Activated naive CD8-positive, alpha-beta T cell treated with anti-CD3 and anti-CD28 coated beads, Interleukin-2, amount 50 U/mL, for 24 hours (primary cell): ENCODE results near the gene ERVFRD-1.
"Not testable (repeated sequence)": the region's sequence is repeated elsewhere in the genome, so short reads cannot be mapped to it uniquely, and the experiment has no call there.

Source experiments
- ATAC-seq: fragments of 150-1000 bp; cut with Tn5 transposase; one replicate; pipeline ENCODE4 v1.10.0; 2021
- DNase-seq: peaks from one replicate; pipeline ENCODE4 v3.0.0; 2021
- H3K27ac Mint-ChIP-seq: one replicate; pipeline ENCODE4 v1.8.0; 2021; ENCODE audit warnings: mild to moderate bottlenecking, mixed read lengths
- H3K27me3 Mint-ChIP-seq: one replicate; pipeline ENCODE4 v1.8.0; 2021; ENCODE audit warnings: mixed read lengths
- H3K36me3 Mint-ChIP-seq: one replicate; pipeline ENCODE4 v1.8.0; 2021; ENCODE audit warnings: low read depth, mixed read lengths
- H3K4me1 Mint-ChIP-seq: one replicate; pipeline ENCODE4 v1.8.0; 2021; ENCODE audit warnings: mixed read lengths
- H3K4me3 Mint-ChIP-seq: one replicate; pipeline ENCODE4 v1.8.0; 2021; ENCODE audit warnings: mild to moderate bottlenecking, moderate library complexity, mixed read lengths
- H3K9me3 Mint-ChIP-seq: one replicate; pipeline ENCODE4 v1.8.0; 2021; ENCODE audit warnings: mixed read lengths

ERVFRD-1 gene

DNA sequence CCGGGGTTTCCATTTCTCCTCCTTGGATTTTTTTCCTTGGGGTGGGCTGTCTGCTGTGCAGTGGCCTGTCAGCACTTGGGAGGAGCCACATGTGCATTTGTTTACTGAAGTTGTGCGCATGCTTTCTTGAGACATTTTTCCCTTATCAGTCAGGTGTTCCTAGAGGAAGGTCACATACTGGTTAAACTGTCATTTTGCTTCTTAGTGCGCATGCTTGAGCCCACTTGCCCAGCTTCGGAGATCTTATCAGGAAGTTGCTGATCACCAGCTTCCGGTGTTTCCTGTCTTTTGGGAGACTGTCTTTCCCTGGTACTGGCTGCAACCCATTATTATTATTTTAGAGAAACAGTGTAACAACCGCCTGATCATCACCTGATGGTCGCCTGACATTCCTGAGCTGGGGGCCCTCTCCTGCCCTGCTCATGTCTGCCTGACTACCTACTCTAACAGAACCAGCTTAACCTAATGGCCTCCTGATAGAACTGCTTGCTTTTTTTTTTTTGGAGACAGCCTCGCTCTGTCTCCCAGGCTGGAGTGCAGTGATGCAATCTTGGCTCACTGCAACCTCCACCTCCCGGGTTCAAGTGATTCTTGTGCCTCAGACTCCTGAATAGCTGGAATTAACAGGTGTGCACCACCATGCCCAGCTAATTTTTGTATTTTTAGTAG lies 378 bp upstream of the ERVFRD-1 start:
- H3K9me3 Mint-ChIP-seq, result no peaks in the 10 kb centered on the region
- DNase-seq, result no peak

DNA sequence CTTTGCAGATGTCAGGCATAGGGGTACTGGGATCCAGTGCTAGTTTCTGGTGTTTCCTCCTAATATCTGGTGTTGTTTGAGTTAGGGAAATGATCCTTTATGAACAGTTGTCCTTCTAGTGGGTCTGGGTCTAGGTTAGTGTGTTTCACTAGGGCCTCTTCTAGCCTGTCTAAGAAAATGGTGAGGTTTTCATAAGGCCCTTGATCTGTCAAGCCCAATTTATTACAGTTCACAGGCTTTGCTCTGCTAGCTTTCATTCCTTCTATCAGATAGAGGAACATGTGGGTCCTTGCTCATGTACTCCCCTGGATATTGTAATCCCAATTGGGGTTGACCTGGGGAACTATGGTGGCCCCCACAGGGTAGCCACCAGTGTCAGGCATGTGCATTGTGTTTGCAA lies 2.8 kb downstream of the ERVFRD-1 start:
- Mint-ChIP-seq H3K4me1 (peaks cover 21% of the 10 kb centered on the region), H3K36me3 (peaks cover 4% of the 10 kb centered on the region), H3K27me3 (no peaks in the 10 kb centered on the region), H3K27ac (no peak overlapping the region), H3K9me3 (peaks cover 4% of the 10 kb centered on the region), H3K4me3 (no peak overlapping the region)
- ATAC-seq (no peak), DNase-seq (no peak)

More for the DNA sequence above, 378 bp upstream of the ERVFRD-1 start:
- H3K36me3 Mint-ChIP-seq, result peaks cover 4% of the 10 kb centered on the region
- ATAC-seq, result peak; percentile 31
- no peak overlapping the region for H3K4me3 Mint-ChIP-seq
- no peaks in the 10 kb centered on the region for H3K27me3 Mint-ChIP-seq
- H3K27ac Mint-ChIP-seq, result no peak overlapping the region
- peaks cover 35% of the 10 kb centered on the region for H3K4me1 Mint-ChIP-seq

DNA sequence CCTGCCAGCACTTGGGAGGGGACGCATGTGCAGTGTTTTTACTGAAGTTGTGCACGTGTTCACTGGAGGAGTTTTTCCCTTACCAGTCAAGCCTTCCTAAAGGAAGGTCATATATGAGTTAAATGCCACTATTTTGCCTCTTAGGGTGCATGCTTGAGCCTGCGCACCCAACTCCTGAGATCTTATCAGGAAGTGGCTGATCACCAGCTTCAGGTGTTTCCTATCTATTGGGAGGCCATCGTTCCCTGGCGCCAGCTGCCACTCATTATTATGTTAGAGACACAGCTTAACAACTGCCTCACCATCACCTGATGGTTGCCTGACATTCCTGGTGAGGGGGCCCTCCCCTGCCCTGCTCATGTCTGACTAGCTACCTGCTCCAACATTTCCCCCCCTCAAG lies 8.5 kb downstream of the ERVFRD-1 start:
- Mint-ChIP-seq H3K27ac (no peak overlapping the region), H3K4me1 (peaks cover 5% of the 10 kb centered on the region), H3K9me3 (peaks cover 9% of the 10 kb centered on the region), H3K4me3 (no peak overlapping the region), H3K36me3 (peaks cover 35% of the 10 kb centered on the region), H3K27me3 (no peaks in the 10 kb centered on the region)
- DNase-seq (no peak), ATAC-seq (no peak)

DNA sequence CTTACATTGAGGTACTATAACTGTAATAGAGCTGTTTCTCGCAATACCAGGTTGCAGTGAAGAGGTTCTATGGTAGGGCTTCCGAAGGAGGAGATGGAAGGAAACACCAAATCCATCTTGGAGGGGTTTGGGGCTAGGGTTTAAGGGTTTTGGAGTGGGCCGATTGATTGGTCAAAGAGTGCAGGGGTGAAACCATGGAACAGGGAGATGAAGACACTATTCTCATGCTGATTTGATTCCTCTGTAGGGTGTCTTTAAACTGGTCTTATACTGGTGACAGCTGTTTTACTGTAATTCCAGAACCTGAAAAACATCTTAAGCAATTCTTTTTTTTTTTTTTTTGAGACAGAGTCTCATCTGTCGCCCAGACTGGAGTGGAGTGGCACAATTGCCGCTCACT lies 10.1 kb downstream of the ERVFRD-1 start:
- H3K9me3 Mint-ChIP-seq, result peaks cover 9% of the 10 kb centered on the region
- DNase-seq (no peak), ATAC-seq (no peak)
- H3K27me3 Mint-ChIP-seq, result no peaks in the 10 kb centered on the region
- peaks cover 7% of the 10 kb centered on the region for H3K4me1 Mint-ChIP-seq
- H3K27ac Mint-ChIP-seq, result no peak overlapping the region
- H3K36me3 Mint-ChIP-seq, result peaks cover 38% of the 10 kb centered on the region
- no peak overlapping the region for H3K4me3 Mint-ChIP-seq

DNA sequence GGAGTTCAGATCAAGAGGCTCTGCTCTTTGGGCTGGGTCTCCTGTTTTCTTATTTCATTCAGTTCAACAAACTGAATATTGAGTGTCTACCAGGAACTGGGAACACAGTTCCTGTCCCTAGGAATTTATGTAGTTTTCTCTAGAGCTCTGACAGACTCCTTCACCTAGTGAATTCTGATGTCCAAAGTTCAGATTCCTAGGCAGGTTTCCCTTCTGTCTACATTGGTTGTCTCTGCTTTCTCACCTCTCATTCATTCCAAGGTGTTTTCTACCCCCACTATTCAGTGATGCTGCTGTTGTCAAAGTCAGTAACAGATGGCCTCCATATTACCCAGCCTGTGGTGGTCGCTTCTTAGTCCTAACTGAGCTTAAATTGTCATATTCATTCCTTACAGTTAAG lies 13.5 kb downstream of the ERVFRD-1 start:
- Mint-ChIP-seq H3K36me3 (peaks cover 36% of the 10 kb centered on the region), H3K4me3 (no peak overlapping the region), H3K27me3 (no peaks in the 10 kb centered on the region)

DNA sequence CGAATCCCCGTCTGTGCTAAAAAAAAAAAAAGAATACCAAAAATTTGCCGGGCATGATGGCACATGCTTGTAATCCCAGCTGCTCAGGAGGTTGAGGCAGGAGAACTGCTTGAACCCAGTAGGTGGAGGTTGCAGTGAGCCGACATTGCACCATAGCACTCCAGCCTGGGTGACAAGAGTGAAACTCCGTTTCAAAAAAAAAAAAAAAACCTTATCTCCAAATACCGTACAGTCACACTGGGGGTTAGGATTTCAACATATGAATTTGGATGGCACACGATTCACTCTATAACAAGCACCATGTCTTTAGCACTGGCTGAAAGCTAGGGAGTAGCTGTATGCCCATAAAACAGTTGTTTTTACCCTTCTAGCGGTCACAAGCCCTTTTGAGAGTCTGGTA lies 14.0 kb downstream of the ERVFRD-1 start:
- ATAC-seq, result no peak
- peaks cover 6% of the 10 kb centered on the region for H3K9me3 Mint-ChIP-seq
- no peaks in the 10 kb centered on the region for H3K27me3 Mint-ChIP-seq
- H3K4me1 Mint-ChIP-seq, result peaks cover 31% of the 10 kb centered on the region
- no peak overlapping the region for H3K4me3 Mint-ChIP-seq
- H3K36me3 Mint-ChIP-seq, result peaks cover 32% of the 10 kb centered on the region
- DNase-seq, result no peak
- no peak overlapping the region for H3K27ac Mint-ChIP-seq

More for the DNA sequence above, 13.5 kb downstream of the ERVFRD-1 start:
- ATAC-seq, result no peak
- Mint-ChIP-seq H3K9me3 (peaks cover 6% of the 10 kb centered on the region), H3K4me1 (peaks cover 26% of the 10 kb centered on the region), H3K27ac (no peak overlapping the region)
- no peak for DNase-seq

DNA sequence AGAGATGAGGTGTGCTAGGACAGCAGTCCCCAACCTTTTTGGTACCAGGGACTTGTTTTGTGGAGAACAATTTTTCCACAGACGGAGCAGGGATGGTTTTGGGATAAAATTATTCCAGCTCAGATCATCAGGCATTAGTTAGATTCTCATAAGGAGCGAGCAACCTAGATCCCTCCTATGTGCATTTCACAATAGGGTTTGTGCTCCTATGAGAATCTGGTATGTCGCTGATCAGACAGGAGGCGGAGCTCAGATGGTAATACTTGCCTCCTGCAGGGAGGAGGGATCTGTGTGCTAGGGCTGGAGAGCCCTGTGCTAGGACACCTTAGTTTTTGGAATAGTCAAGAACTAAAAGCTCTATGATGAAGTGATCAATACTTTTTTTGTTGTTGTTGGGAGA lies 15.4 kb downstream of the ERVFRD-1 start:
- H3K27me3 Mint-ChIP-seq, result no peaks in the 10 kb centered on the region
- H3K27ac Mint-ChIP-seq, result no peak overlapping the region
- no peak for ATAC-seq
- DNase-seq, result no peak
- H3K4me1 Mint-ChIP-seq, result peaks cover 32% of the 10 kb centered on the region
- H3K4me3 Mint-ChIP-seq, result peak overlapping the region; percentile 98
- peaks cover 6% of the 10 kb centered on the region for H3K9me3 Mint-ChIP-seq
- peaks cover 25% of the 10 kb centered on the region for H3K36me3 Mint-ChIP-seq

DNA sequence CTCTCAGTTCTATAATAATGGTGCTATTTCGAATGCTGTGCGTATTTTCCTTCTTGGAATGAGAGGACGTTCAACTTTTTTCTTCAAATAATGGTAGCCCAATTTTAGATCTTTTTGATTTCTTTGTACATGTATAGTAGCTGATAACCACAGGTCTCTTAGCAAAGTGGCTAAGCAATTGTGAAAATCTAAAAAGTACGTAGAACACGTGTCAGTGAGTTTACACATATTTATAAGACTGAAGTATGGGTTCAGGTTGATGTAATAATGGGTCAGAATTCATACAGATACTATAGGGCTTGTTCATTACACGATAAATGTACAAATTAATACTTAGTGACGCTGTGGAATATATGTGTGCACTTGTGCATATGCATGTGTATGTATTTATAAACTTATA lies 16.6 kb downstream of the ERVFRD-1 start:
- Mint-ChIP-seq H3K27ac (peak overlapping the region; percentile 97), H3K9me3 (no peaks in the 10 kb centered on the region), H3K4me3 (peak overlapping the region; percentile 98), H3K4me1 (peaks cover 28% of the 10 kb centered on the region), H3K27me3 (no peaks in the 10 kb centered on the region), H3K36me3 (peaks cover 22% of the 10 kb centered on the region)
- ATAC-seq (no peak), DNase-seq (no peak)

DNA sequence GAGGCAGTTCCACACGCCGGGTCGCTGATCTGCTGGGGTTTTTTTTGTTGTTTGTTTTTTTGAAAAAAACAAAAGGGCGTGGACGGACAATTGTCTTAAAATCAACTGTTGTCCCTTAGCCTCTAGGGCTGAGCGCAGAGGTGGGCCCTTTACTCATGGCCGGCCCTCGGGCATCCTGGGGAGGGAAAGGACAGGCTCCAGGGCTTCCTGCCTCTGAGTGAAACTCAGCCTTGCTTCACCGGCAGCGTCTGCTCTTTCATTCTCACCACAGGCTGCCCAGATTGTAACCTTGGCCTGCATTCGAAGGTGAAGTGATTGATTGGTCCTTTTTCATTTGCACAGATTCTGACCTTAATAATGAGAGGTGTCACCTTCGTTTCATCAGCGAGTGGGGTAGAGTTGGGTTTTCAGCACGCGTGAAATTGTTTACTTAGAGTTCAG lies 17.1 kb downstream of the ERVFRD-1 start:
- ATAC-seq, result peak; percentile 37
- Mint-ChIP-seq H3K27ac (peak overlapping the region; percentile 97), H3K27me3 (no peaks in the 10 kb centered on the region), H3K4me1 (peaks cover 28% of the 10 kb centered on the region), H3K4me3 (peak overlapping the region; percentile 98), H3K9me3 (no peaks in the 10 kb centered on the region), H3K36me3 (peaks cover 17% of the 10 kb centered on the region)
- peak; percentile 60 for DNase-seq

DNA sequence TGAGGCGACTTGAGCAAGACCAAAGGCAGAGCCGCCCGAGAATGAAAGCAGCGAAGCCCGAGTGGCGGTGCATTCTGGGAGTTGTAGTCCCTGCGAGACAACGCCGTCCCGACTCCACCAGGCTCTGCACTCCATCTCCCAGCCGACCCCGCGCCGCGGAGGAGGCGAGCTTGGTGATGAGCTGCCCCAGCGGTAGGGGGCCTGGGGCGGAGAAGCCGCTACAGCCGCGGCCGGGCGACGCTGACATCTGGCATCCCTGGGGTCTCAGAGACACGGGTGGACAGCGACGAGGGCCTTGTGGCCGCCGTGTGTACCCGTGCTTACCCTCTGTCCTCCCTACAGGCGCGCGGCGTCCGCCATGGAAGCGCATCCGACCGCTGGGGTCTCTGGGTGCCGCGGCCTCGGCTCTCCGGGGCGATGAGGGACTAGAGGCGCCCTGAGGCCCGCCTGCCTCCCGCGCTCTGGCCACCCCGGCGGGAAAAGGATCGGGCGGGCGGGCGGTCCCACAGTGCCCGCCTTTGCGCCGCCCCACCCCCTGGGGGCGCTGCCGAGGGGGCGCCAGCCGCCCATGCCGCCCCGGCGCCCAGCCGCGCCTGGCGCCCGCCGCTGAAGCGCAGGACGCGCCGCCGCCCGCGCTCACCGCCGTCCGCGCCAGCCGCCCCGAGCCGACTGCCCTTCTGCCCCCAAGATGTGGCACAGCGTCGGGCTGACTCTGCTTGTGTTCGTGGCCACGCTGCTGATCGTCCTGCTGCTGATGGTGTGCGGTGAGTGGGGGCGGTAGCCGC lies 17.7 kb downstream of the ERVFRD-1 start, which contains the start of gene SMIM13:
SMIM13 (plus strand) TSS at position 209 of the 785 bp plus-strand sequence; CDS start at position 689, 480 bp downstream.
- peak; percentile 95 for DNase-seq
- peaks cover 28% of the 10 kb centered on the region for H3K4me1 Mint-ChIP-seq
- no peaks in the 10 kb centered on the region for H3K9me3 Mint-ChIP-seq
- peaks cover 12% of the 10 kb centered on the region for H3K36me3 Mint-ChIP-seq
- peak within 1 kb of the TSS; percentile 98 for H3K4me3 Mint-ChIP-seq
- ATAC-seq, result peak; percentile 97
- no peaks in the 10 kb centered on the region for H3K27me3 Mint-ChIP-seq
- H3K27ac Mint-ChIP-seq, result peak within 1 kb of the TSS; percentile 97

DNA sequence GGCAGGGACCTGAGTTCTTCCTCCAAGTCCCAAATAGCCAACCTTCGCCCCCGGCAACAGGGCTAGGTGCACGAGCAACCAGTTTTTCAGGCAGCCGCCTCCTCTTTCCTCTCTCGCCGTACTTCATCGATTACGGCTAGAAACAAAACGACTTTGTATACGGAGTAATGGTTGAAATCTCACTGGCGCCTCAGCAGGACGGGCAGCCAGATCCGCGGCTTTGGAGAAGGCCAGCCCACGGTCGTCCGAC lies 18.2 kb downstream of the ERVFRD-1 start:
- DNase-seq (no peak), ATAC-seq (peak; percentile 2)
- peaks cover 9% of the 10 kb centered on the region for H3K36me3 Mint-ChIP-seq
- no peaks in the 10 kb centered on the region for H3K27me3 Mint-ChIP-seq
- peaks cover 27% of the 10 kb centered on the region for H3K4me1 Mint-ChIP-seq
- peak overlapping the region; percentile 98 for H3K4me3 Mint-ChIP-seq
- peak overlapping the region; percentile 96 for H3K27ac Mint-ChIP-seq
- no peaks in the 10 kb centered on the region for H3K9me3 Mint-ChIP-seq

DNA sequence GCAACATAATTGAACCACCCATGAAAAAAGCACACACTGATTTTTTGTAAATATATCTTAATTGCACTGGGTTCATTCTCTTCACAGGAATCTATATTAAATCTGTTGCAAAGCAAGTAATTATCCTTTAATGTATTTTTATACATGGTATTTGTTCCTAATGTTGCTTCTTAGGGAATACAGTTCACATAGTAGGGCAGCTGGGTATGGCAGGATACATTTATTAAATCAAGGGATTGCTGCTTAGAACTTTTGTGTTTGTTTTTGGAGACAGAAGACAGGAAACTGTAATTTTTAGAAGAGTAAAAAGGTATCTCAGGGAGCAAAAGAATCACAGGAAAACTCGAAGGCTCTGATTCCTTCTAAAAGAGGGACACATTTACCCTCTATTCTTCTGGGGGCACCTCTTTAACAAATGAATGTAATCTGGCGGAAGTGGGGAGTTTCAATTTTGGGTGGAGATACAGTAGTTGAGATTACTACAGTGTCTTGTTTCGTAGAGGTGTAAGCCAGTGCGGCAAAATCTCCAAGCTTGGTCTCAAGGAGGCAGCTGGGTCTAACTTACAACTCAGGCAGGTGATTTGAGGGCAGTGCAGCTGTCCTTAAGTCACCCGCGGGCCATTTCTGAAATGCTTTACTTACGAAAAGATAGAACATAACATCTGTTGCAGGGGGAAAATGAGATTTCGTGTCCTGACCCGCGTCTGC lies 18.7 kb downstream of the ERVFRD-1 start:
- no peak for ATAC-seq
- no peaks in the 10 kb centered on the region for H3K27me3 Mint-ChIP-seq
- H3K4me3 Mint-ChIP-seq, result peak overlapping the region; percentile 98
- no peak for DNase-seq
- peak overlapping the region; percentile 96 for H3K27ac Mint-ChIP-seq
- H3K36me3 Mint-ChIP-seq, result peaks cover 4% of the 10 kb centered on the region
- no peaks in the 10 kb centered on the region for H3K9me3 Mint-ChIP-seq
- H3K4me1 Mint-ChIP-seq, result peaks cover 27% of the 10 kb centered on the region

DNA sequence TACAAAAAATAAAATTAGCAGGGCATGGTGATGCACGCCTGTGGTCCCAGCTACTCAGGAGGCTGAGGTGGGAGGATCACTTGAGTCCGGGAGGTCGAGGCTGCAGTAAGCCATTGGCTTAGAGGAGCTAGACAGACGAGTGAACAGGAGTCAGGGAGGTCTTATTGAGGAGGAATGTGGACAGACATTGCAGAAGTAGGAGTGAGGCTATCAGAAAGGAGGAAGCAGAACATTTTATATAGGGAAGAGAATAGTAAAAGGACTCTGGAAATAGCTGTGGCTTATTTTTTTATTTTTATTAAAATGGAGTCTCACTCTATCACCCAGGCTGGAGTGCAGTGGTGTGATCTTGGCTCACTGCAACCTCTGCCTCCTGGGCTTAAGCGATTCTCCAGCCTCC lies 20.4 kb downstream of the ERVFRD-1 start:
- not testable (repeated sequence) for H3K27ac Mint-ChIP-seq, H3K9me3 Mint-ChIP-seq, ATAC-seq, H3K4me3 Mint-ChIP-seq, DNase-seq, H3K36me3 Mint-ChIP-seq, H3K27me3 Mint-ChIP-seq
- peaks cover 22% of the 10 kb centered on the region for H3K4me1 Mint-ChIP-seq

DNA sequence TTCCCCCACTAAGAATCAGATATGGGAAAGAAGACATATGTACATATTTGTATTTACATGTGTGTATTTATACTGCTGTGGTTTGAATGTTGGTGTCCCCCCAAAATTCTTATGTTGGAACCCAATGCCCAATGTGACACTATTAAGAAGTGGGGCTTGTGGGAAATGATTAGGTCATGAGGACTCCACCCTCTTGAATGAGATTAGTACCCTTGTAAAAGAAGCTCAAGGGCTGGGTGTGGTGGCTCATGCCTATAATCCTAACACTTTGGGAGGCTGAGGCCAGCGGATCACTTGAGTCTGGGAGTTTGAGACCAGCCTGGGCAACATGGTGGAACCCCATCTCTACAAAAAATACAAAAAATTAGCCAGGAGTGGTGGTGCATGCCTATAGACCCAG lies 21.8 kb downstream of the ERVFRD-1 start:
- Mint-ChIP-seq H3K27ac (no peak overlapping the region), H3K27me3 (peaks cover 2% of the 10 kb centered on the region), H3K4me1 (peaks cover 10% of the 10 kb centered on the region), H3K36me3 (no peaks in the 10 kb centered on the region), H3K9me3 (no peaks in the 10 kb centered on the region), H3K4me3 (no peak overlapping the region)
- no peak for ATAC-seq
- no peak for DNase-seq
